Mucosa of descending colon (tissue), 3 donors: ENCODE results near the gene TRIO. TPM values are rescaled to one million over a fixed set of nuclear protein-coding genes. Genes with fewer than 3 reads are reported as not detected.

ENCODE experiments used
- ATAC-seq: fragments of 200-7000 bp; cut with Tn5 transposase; one replicate; pipeline ENCODE4 v1.9.1; 2020; ENCODE audit warnings: mild to moderate bottlenecking, moderate library complexity
- DNase-seq, 3 donors: peaks; one replicate each; pipeline ENCODE4 v3.0.0-alpha.2; 2020
- H3K36me3 ChIP-seq: fragments of 200-600 bp; one replicate; pipeline ENCODE4 v1.8.0; 2021; ENCODE audit warnings: low read depth, mild to moderate bottlenecking
- H3K4me1 ChIP-seq: fragments of 200-600 bp; one replicate; pipeline ENCODE4 v1.8.0; 2021; ENCODE audit warnings: low read depth, mild to moderate bottlenecking
- H3K4me3 ChIP-seq: fragments of 200-600 bp; one replicate; pipeline ENCODE4 v1.8.0; 2021; ENCODE audit warnings: mild to moderate bottlenecking
- H3K9me3 ChIP-seq: fragments of 200-600 bp; one replicate; pipeline ENCODE4 v1.8.0; 2021; ENCODE audit warnings: mild to moderate bottlenecking
- intact Hi-C, 2 donors: fragments of 100-400 bp; cut with DNase I in 1 of 2; cut with micrococcal nuclease in 1 of 2; formaldehyde crosslinking; loops; one replicate each; pipeline versions ENCODE4 v1.11.0 to v1.11.1; 2022; cut with DNase I, micrococcal nuclease
- total RNA-seq, 3 donors: library from RNA; stranded (reverse); fragmentation: NEBNext Ultra II Directional in 2 of 3; extraction: Animal tissue kit (Norgen Biotek cat#: 25700) in 2 of 3; gene quantifications; one replicate each; pipeline versions ENCODE4 v1.2.1 to v1.2.4, GENCODE V29; 2021 to 2023
- TF ChIP-seq, protein P1 (sequence below): fragments of 200-600 bp; IDR thresholded peaks from one replicate; pipeline ENCODE4 v1.8.0; 2022; ENCODE audit warnings: antibody characterized with exemption, mild to moderate bottlenecking
- donor health status: DM: no; HTN: no; CAD: no; lungs with moderate emphysema.
- donor health status: DM: no; HTN: no; CAD: no.
- donor health status: DM: no; HTN: yes; CAD: no.

The TRIO gene
- total RNA-seq, 3 donors from 2014 or later, result 164 to 231 (median 168) TPM

GRCh38 chr5:14250748-14251701 lies 107.9 kb downstream of the TRIO start:
- TF ChIP-seq, protein P1, sequence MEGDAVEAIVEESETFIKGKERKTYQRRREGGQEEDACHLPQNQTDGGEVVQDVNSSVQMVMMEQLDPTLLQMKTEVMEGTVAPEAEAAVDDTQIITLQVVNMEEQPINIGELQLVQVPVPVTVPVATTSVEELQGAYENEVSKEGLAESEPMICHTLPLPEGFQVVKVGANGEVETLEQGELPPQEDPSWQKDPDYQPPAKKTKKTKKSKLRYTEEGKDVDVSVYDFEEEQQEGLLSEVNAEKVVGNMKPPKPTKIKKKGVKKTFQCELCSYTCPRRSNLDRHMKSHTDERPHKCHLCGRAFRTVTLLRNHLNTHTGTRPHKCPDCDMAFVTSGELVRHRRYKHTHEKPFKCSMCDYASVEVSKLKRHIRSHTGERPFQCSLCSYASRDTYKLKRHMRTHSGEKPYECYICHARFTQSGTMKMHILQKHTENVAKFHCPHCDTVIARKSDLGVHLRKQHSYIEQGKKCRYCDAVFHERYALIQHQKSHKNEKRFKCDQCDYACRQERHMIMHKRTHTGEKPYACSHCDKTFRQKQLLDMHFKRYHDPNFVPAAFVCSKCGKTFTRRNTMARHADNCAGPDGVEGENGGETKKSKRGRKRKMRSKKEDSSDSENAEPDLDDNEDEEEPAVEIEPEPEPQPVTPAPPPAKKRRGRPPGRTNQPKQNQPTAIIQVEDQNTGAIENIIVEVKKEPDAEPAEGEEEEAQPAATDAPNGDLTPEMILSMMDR, result no peak
- no peak overlapping the region for H3K4me3 ChIP-seq
- ATAC-seq (no peak), DNase-seq (no peak)
- intact Hi-C loops, result no loop called here
- no peaks in the 10 kb centered on the region for H3K36me3 ChIP-seq
- peaks cover 15% of the 10 kb centered on the region for H3K4me1 ChIP-seq
- no peaks in the 10 kb centered on the region for H3K9me3 ChIP-seq

GRCh38 chr5:14251733-14252132 lies 108.6 kb downstream of the TRIO start:
- Histone ChIP-seq H3K9me3 (no peaks in the 10 kb centered on the region), H3K36me3 (no peaks in the 10 kb centered on the region), H3K4me1 (peaks cover 18% of the 10 kb centered on the region), H3K4me3 (no peak overlapping the region)
- DNase-seq (no peak), ATAC-seq (no peak)
- TF ChIP-seq, protein P1, result no peak
- intact Hi-C loops, result no loop called here

DNA sequence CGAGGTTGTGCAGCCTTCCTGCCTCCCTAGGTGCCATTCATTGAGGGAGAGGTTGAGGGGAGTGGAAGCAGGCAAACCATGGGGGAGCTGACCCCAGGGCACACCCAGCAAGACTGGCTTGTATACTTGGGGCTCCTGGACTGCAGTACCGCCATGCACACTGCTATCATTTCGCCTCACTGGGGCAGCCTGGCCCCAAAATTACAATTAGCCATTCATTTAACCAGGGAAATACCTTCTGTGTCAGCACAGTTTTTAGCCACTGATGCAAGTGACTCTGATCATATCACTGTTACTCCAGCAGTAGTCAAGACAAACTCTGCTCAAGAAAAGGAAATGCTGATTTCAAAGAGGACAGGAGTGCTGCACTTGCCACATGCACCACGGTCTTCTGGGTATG lies 109.7 kb downstream of the TRIO start:
- intact Hi-C loops, result no loop called here
- DNase-seq (no peak), ATAC-seq (no peak)
- no peak overlapping the region for H3K4me3 ChIP-seq
- peaks cover 22% of the 10 kb centered on the region for H3K4me1 ChIP-seq
- TF ChIP-seq, protein P1, result no peak
- no peaks in the 10 kb centered on the region for H3K36me3 ChIP-seq
- no peaks in the 10 kb centered on the region for H3K9me3 ChIP-seq

DNA sequence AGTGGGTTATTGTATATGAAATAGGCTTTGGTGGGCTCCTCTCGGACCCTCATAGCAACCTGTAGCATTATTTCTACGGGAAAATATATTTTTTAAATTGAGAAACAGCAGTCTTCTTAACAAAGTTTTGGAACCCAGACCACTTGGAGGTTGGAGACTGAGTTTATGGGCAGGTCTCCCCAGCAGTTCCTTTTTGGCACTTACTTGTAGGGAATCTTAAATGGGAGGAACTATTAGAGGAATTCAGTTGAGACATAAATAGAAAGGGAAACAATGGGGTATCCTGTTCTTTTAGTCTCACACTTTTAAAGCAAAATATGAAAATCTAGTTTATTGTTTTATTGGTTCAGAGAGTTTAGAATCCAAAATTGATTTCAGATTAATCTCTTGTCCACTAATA lies 111.5 kb downstream of the TRIO start:
- peaks cover 23% of the 10 kb centered on the region for H3K4me1 ChIP-seq
- TF ChIP-seq, protein P1, result no peak
- H3K4me3 ChIP-seq, result no peak overlapping the region
- no peaks in the 10 kb centered on the region for H3K9me3 ChIP-seq
- intact Hi-C loops, result no loop called here
- no peak for ATAC-seq
- no peak for DNase-seq
- no peaks in the 10 kb centered on the region for H3K36me3 ChIP-seq

DNA sequence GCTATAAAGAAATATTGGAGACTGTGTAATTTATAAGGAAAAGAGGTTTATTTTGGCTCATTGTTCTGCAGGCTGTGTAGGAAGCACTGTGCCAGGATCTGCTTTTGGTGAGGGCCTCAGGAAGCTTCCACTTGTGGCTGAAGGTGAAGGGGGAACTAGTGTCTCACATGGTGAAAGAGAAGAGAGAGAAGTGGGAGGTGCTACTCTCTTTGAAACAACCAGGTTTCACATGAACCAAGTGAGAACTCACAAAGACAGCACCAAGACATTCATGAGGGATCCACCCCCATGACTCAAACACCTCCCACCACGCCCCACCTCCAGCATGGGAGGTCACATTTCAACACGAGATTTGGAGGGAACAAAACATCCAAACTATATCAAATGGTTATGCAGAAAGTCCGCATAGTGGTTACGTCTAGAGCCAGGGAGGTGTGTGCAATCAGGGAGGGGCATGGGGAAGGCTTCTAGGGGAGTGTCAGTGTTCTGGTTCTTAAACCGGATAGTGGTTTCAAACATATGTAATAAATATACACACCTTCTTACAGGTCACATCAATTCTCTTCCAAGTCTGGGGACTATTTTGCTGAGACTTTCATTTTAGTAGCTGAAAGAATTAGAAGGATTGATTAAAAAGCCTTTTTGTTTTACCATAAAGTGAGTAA lies 113.0 kb downstream of the TRIO start:
- intact Hi-C loops, result no loop called here
- DNase-seq, result no peak
- Histone ChIP-seq H3K9me3 (no peaks in the 10 kb centered on the region), H3K36me3 (no peaks in the 10 kb centered on the region), H3K4me1 (peaks cover 12% of the 10 kb centered on the region), H3K4me3 (no peak overlapping the region)
- ATAC-seq, result no peak
- TF ChIP-seq, protein P1, result no peak
